HG03135 (cell line): ENCODE results near the gene NKAIN2.
"Not testable (repeated sequence)": the region's sequence is repeated elsewhere in the genome, so short reads cannot be mapped to it uniquely, and the experiment has no call there.

Experiments used
- ATAC-seq: cut with Tn5 transposase; IDR thresholded peaks from one replicate; pipeline ENCODE4 v1.9.1; 2021; ENCODE audit warnings: mild to moderate bottlenecking, moderate library complexity; ENCODE audit not compliant: unreplicated experiment

The NKAIN2 gene

GRCh38 chr6:124294574-124295200, 491.0 kb downstream of the NKAIN2 start:
- no peak for ATAC-seq

- ATAC-seq = no peak
Measured at GRCh38 chr6:124297507-124297906, 493.8 kb downstream of the NKAIN2 start.

- no peak for ATAC-seq
Measured at GRCh38 chr6:124298730-124299129, 495.1 kb downstream of the NKAIN2 start.

- not testable (repeated sequence) for ATAC-seq
Measured at GRCh38 chr6:124300907-124301306, 497.2 kb downstream of the NKAIN2 start.

- ATAC-seq = no peak
Measured at GRCh38 chr6:124303971-124304370, 500.3 kb downstream of the NKAIN2 start.

GRCh38 chr6:124310139-124310538, 506.5 kb downstream of the NKAIN2 start:
- ATAC-seq = no peak

- no peak for ATAC-seq
Measured at GRCh38 chr6:124319410-124319809, 515.7 kb downstream of the NKAIN2 start.

GRCh38 chr6:124324237-124324636, 520.6 kb downstream of the NKAIN2 start:
- ATAC-seq = no peak

GRCh38 chr6:124330197-124330596, 526.5 kb downstream of the NKAIN2 start:
- no peak for ATAC-seq

GRCh38 chr6:124334359-124334758, 530.7 kb downstream of the NKAIN2 start:
- ATAC-seq = no peak

GRCh38 chr6:124339610-124340334, 536.1 kb downstream of the NKAIN2 start:
- ATAC-seq = no peak

- ATAC-seq = not testable (repeated sequence)
Measured at GRCh38 chr6:124348339-124348738, 544.7 kb downstream of the NKAIN2 start.

GRCh38 chr6:124355146-124355545, 551.5 kb downstream of the NKAIN2 start:
- no peak for ATAC-seq

- no peak for ATAC-seq
Measured at GRCh38 chr6:124356276-124356810, 552.7 kb downstream of the NKAIN2 start.

GRCh38 chr6:124356811-124357210, 553.1 kb downstream of the NKAIN2 start:
- ATAC-seq = no peak

- no peak for ATAC-seq
Measured at GRCh38 chr6:124368131-124368530, 564.5 kb downstream of the NKAIN2 start.

- no peak for ATAC-seq
Measured at GRCh38 chr6:124371974-124372475, 568.4 kb downstream of the NKAIN2 start.

GRCh38 chr6:124373386-124373785, 569.7 kb downstream of the NKAIN2 start:
- ATAC-seq = no peak

- ATAC-seq = no peak
Measured at GRCh38 chr6:124389127-124389526, 585.5 kb downstream of the NKAIN2 start.

- no peak for ATAC-seq
Measured at GRCh38 chr6:124393536-124393935, 589.9 kb downstream of the NKAIN2 start.

GRCh38 chr6:124396361-124396760, 592.7 kb downstream of the NKAIN2 start:
- no peak for ATAC-seq
